HG03565 (cell line): Measurements from ENCODE around the gene NRL.
A peak's percentile ranks its signal among the peaks of the same experiment; 100 is the strongest.

Source experiments
- ATAC-seq: cut with Tn5 transposase; IDR thresholded peaks from one replicate; pipeline ENCODE4 v1.9.1; 2021; ENCODE audit warnings: mild to moderate bottlenecking, moderate library complexity; ENCODE audit not compliant: unreplicated experiment

The NRL gene

DNA sequence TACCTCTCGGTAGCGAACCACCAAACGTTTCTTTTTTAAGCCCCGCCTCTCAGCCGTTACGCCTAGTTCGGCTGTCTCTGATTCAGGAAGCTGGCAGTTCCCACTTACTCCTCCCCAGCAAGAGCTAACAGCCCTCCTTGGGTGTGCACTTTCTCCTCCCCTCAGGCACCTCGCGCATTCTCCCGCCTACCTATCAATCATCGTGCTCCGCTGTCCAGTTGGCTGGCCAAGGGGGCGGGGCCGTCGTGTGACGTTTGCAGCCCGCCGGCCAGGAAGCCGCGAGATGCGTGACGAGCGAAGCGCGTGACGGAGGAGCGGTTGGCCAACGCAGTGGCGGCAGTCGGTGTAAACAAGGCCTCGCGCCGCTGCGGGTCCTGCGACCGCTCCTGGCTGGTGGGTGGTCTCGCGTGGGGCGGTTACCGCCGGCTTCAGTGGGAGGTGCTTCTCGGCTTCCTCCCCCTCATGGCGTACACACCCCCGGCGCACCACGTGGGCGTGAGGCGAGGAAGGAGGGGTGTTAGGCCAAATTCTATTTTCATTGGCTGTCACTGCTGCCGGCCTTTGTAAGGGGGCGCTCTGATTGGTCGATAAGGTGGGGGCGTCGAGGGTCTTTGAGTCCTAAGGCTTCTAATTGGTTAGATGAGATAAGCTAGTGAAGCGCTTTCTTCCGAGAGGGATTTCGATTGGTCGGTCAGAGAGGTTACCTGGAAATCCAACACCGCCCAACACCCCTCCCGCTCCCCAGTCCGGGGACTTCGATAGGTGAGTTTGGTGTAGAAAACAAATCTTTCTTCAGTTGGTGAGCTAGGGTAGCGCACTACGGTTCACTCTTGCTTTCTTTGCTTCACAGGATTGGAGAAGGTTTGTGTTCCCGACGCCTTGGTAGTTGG lies at the start of gene NRL, which contains the start of gene DCAF11:
TSS of gene NRL (minus strand) at position 418 of the 890 bp plus-strand sequence. CDS start 32,101 bp downstream, outside the sequence.
TSS of gene DCAF11 (plus strand) at position 246 of the 890 bp plus-strand sequence. CDS start 818 bp downstream, outside the sequence.
- ATAC-seq: peak; percentile 77

DNA sequence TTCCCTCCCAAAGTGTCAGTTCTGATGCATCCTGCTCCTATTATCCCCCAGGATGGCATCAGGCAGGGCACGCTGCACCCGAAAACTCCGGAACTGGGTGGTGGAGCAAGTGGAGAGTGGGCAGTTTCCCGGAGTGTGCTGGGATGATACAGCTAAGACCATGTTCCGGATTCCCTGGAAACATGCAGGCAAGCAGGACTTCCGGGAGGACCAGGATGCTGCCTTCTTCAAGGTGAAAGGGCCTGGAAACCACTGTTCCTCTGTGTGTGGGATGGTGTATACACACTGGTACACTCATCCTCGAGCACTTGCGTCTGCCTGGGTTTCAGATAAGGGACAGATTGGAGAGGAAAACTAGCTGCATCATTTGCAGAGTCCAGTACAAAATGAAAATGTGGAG lies 47.3 kb upstream of the NRL start:
- no peak for ATAC-seq

DNA sequence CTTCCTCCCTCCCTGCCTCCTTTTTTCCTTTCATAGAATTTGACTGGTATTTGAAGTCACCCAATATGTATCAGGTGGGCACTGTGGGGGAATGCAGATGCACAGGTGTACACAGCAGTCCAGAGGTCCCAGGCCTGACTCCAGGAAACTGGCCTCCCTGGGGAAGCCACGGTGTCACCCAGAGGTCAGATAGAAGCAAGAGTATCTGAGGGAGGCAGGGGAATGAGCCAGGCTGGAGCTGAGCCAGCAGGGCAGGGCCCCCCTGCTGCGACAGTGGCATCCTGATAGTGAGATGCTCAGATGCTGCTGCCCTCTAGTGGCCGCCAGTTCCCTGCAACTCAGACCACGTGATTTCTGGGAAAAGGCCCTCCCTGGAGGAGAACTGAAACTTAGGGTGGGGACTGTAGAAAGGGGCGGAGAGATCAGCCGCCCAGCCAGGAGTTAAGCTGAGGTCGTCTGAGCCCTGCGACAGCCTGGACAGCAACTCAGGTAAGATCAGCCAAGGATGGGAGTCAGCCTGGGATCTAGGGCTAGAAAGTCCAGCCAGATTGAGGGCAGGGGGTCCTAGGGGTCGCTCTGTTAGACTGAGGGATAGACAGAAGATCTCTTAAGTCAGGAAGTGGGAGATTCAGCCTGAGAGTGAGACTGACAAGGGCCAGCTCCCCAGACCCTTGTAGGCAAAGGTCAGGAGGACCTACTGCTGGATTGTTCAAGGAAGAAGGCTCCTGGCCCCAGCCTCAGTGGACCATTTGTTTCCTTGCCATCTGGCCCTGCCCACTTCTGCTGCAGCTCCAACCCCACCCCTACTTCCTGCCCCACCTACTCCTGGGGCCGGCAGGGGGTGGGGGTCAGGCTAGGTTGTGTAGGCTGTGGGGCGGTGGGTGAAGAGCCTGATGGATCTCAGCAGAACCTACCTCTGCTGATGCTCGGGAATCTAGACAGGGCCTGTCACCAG lies 46.4 kb upstream of the NRL start, which contains the start of gene IRF9:
TSS of gene IRF9 (plus strand) at position 416 of the 955 bp plus-strand sequence. CDS start 880 bp downstream, outside the sequence.
- ATAC-seq: peak; percentile 77

DNA sequence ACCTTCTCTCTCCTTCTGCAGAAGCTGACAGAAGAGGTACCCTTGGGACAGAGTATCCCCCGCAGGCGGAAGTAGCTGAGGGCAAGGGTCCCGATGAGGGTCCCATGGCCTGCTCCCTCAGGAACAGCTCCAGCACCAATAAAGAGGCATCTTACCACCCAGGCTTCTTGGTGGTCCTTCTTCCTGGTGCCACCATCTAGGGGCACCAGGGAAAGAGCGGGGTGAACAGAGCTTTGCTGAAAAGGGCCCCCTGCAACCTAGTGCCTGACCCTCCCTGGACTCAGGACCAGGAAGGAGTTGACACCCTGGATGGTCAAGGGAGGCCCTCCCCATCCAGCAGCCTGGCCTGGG lies 45.7 kb upstream of the NRL start:
- ATAC-seq: no peak

DNA sequence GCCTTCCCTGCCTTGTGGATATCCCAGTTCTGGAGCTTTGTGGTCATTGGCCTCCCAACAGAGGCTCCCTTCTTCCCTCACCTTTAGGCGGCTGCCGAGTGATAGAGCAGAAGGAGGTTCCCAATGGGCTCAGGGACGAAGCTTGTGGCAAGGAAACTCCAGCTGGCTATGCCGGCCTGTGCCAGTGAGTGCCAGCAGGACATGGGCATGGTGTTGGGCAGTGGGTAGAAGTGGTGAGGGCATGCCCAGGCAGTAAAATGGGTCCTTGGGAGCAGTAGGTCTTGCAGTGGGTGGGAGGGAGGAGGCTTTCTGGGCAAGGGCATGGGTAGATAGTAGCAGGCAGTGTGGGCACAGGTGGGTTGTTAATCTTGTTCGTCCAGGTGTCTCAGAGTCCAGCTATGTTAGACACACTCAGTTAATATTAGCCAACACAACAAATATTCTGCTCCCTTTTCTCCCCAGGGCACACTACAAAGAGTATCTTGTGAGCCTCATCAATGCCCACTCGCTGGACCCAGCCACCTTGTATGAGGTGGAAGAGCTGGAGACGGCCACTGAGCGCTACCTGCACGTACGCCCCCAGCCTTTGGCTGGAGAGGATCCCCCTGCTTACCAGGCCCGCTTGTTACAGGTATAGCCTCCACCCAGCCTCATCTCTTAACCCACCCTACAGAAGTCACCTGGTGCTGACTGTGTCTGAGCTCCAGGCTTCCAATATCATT lies 45.2 kb upstream of the NRL start:
- no peak for ATAC-seq

DNA sequence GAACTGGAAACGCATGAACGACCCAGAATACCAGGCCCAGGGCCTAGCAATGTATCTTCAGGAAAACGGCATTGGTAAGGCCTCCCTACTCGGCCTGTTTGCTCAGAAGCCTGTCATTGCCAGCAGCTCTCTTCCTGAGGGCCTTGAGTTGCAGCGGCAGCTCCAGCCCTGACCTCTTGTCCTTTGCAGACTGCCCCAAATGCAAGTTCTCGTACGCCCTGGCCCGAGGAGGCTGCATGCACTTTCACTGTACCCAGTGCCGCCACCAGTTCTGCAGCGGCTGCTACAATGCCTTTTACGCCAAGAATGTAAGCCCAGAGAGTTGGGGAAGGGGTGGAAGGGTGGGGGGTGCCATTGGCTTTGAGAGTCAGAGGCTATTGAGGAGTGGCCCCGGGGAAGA lies 42.6 kb upstream of the NRL start:
- ATAC-seq: no peak

DNA sequence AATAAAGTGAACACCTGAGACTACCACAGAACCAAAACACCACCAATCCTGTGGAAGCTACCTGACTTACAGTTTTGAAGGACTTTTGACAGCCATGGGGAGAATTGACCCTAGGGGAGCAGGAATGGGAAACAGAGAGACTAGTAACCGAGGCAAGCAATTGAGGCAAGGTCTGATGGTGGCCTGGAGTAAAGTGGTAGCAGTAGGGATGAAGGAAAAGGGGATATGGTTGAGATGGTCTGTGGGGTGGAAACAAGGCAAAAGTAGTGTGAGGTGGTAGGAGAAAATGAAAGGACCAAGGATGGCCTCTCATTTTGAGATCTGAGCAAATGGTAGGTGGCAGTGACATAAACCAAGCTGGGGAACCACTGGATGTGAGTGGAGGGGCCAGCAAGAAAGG lies 42.1 kb upstream of the NRL start:
- ATAC-seq: no peak

DNA sequence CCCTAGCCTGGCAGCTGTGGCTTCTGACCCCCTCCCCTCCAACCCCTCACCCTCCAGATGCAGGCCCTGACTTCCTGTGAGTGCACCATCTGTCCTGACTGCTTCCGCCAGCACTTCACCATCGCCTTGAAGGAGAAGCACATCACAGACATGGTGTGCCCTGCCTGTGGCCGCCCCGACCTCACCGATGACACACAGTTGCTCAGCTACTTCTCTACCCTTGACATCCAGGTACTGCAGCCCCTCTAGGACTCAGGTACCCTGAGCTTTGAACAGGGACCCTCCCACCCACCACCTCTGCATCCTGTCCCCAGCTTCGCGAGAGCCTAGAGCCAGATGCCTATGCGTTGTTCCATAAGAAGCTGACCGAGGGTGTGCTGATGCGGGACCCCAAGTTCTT lies 40.4 kb upstream of the NRL start:
- no peak for ATAC-seq

DNA sequence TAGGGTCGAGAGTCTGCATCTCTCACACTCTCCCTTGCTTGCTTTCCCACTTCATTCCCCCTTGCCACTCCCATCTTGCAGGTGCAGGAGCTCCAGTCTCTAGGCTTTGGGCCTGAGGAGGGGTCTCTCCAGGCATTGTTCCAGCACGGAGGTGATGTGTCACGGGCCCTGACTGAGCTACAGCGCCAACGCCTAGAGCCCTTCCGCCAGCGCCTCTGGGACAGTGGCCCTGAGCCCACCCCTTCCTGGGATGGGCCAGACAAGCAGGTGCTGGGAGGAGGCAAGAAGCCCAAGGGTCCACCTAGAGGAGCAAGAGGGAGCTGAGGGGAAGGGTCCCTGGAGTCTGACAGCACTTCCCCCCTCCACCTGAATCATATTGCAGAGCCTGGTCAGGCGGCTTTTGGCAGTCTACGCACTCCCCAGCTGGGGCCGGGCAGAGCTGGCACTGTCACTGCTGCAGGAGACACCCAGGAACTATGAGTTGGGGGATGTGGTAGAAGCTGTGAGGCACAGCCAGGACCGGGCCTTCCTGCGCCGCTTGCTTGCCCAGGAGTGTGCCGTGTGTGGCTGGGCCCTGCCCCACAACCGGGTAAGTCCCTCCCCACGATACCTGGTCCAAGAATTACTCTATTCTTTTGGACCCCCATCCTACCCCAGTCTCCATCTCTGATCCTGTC lies 36.8 kb upstream of the NRL start:
- ATAC-seq: no peak

DNA sequence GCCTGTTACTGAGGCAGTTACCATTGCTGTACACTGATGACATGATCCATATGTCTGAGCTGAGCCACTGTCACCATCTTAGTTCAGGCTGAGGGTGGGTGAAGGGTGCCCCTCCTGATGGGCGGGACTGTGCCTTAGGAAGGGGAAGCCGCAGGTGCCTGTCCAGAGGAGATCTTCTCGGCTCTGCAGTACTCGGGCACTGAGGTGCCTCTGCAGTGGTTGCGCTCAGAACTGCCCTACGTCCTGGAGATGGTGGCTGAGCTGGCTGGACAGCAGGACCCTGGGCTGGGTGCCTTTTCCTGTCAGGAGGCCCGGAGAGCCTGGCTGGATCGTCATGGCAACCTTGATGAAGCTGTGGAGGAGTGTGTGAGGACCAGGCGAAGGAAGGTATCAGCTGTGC lies 36.2 kb upstream of the NRL start:
- no peak for ATAC-seq

DNA sequence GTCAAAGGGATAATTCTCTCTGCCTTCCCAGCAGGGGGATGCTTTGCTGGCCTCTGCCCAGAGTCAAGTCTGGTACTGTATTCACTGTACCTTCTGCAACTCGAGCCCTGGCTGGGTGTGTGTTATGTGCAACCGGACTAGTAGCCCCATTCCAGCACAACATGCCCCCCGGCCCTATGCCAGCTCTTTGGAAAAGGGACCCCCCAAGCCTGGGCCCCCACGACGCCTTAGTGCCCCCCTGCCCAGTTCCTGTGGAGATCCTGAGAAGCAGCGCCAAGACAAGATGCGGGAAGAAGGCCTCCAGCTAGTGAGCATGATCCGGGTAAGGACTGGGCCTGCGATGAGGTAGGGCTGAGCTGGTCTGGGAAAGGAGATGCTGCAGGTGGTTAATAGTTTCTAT lies 35.8 kb upstream of the NRL start:
- ATAC-seq: no peak

DNA sequence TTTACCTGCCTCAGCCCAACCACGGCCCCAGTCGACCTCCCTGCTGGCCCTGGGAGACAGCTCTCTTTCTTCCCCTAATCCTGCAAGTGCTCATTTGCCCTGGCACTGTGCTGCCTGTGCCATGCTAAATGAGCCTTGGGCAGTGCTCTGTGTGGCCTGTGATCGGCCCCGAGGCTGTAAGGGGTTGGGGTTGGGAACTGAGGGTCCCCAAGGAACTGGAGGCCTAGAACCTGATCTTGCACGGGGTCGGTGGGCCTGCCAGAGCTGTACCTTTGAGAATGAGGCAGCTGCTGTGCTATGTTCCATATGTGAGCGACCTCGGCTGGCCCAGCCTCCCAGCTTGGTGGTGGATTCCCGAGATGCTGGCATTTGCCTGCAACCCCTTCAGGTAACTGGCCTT lies 35.3 kb upstream of the NRL start:
- ATAC-seq: no peak

DNA sequence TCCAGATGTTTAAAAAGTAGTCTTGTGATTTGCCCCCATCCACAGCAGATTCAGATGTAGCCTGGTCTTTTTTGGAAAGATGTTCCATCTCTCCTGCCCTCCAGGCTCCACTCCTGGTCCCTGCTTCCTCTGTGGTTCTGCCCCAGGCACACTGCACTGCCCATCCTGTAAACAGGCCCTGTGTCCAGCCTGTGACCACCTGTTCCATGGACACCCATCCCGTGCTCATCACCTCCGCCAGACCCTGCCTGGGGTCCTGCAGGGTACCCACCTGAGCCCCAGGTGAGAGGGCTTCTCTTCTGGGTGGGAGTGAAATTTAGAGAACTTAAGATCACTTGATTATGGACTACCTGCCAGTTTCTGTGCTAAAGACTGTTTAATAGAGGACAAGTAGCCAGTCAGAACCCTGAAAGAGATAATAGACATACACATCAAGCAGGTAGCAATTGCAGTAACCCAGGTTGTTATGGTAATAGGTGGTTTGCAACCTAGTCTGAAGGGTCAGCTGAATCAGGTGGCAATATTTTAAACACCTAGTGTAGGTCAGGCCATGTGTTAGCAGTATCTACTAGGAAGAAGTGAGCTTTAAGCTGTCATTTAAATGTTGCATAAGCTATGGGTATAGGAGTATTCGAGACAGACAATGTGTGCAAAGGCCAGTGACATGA lies 34.7 kb upstream of the NRL start:
- ATAC-seq: no peak

DNA sequence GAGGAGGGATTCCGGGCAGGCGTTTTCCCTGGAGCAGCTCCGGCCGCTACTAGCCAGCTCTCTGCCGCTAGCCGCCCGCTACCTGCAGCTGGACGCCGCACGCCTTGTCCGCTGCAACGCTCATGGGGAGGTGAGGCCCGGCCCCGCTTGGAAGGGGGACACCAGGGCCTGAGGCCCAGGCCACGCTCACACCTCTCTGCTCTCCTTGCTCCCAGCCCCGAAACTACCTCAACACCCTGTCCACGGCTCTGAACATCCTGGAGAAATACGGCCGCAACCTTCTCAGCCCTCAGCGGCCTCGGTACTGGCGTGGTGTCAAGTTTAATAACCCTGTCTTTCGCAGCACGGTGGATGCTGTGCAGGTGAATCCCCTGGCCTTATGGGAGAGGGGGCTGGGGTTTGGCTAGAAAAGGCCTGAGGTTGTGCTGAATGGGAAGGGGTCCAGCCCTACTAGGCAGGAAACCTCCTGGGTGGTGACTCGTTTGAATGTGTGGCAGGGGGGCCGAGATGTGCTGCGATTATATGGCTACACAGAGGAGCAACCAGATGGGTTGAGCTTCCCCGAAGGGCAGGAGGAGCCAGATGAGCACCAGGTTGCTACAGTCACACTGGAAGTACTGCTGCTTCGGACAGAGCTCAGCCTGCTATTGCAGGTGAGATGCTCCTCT lies 33.1 kb upstream of the NRL start:
- no peak for ATAC-seq

DNA sequence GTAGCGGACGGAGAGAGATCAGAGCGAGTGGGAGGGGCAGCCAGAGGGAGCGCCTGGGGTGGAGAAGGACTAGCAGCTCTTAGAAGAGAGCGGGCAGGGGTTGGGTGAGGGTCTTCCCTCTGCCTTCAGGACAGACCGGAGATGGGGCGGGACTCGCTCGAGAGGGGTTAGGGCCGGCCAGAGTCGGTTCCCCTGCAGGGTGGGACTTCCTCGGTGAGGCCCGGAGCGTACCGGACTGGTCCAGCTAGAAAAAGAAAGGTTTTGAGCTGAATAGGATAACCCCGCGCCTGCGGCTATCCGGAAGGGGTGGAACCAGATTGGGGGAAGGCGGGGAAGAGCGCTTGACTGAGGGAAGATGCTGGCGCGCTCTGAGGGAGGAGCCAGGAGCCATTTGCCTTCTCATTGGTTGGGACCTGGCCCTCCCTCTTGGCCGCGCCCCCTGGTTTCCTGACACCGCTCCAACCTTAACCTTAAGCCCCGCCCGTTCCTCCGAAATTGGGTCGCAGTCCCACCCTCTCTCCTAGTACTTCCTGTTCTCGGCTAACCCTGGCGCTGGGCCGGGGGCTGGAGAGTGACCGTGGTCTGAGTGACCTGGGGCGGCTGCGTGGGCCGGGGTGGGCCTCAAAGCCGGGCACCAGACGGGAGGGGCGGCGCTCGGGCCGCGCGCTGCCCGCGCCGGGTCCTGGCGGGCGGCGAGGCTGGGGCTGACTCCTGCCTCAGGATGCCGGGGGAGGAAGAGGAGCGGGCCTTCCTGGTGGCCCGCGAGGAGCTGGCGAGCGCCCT lies 32.4 kb upstream of the NRL start, which contains the start of gene RNF31:
TSS of gene RNF31 (plus strand) at position 521 of the 783 bp plus-strand sequence. CDS start at position 722, 201 bp downstream.
- ATAC-seq: peak; percentile 73

DNA sequence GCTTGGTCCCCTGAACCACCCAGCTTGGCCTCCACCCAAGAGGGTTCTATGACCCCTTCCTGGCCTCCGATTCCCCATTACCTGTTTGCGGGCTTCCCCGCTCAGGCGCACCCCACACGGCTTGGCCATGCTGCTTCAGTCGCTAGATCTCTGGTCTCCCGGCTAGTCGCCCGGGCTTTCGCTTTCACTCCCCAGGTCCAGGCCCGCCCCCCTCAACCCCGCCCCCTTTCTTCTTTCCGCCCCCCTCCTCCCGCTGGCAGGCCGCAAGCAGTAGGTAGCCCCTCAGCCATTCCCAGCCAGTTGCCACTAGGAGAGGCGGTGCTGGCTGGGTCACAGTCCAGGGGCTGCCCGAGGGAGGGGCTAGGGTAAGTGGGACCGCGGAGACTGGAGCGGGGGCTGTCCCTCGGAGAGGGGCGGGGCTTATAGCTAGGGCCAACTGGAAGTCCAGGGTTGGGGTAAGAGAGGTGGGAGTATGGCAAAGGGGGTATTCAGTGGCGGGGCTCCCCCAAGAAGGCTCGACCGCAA lies 31.8 kb upstream of the NRL start, which contains the start of gene PSME2:
TSS of gene PSME2 (minus strand) at position 158 of the 525 bp plus-strand sequence. CDS start at position 129, 29 bp downstream.
- ATAC-seq: peak; percentile 39

DNA sequence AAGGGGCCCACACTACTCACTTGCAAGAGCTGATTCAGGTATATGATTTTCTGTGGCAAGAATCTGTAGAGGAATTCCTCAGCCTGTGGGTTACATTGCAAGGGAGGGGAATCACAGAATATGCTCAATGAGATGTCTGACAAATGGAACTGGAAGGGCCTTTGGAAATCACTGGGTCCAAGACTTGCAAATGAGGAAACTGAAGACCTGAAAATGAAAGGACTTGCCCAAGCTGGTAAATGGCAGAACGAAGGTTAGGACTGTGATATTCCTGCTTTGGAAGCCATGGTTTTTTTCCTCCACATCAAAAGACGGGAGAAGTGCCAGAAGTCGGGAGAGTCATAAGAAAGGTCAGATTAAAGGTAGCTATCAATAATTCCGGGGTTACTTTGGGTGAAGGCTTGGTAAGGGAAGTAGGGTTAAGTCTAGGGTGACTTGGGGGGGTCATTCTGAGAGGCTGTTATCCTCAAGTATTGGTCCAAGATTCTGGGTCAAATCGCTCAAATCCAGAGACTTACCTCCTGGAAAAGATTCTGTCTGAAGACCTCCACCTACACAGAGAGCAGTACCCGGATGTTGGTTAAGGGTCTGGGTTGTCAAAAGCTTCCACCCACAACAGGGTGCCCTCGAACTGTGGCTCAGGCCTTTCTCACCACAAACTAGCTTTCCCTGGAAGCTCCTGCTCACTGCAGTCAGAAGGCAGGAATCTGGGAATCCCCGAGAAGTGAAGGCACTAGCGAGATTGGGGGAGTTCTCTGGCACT lies 31.1 kb upstream of the NRL start:
- no peak for ATAC-seq
